ENCODE results near the gene PAPPA. TPM values are rescaled to one million over a fixed set of nuclear protein-coding genes. Genes with fewer than 3 reads are reported as not detected.

Gene PAPPA
- polyA plus RNA-seq (2013, experiment 1 of 2; ENCODE audit: insufficient read length): 57.9 TPM
- 101 TPM for polyA plus RNA-seq (2013, experiment 2 of 2; ENCODE audit: insufficient read length)

- DNase-seq: no peak
These were observed at the start of gene PAPPA for GRCh38 chr9:116153765-116154333. PAPPA (plus strand) TSS chr9:116153791; CDS start chr9:116154173, 382 bp downstream.

GRCh38 chr9:116103976-116104820, 49.4 kb upstream of the PAPPA start:
- DNase-seq: peak; percentile 75

- DNase-seq: peak; percentile 13
These were observed 41.4 kb upstream of the PAPPA start for GRCh38 chr9:116112236-116112635.

- peak; percentile 80 for DNase-seq
These were observed 37.7 kb upstream of the PAPPA start for GRCh38 chr9:116115761-116116353.

- no peak for DNase-seq
These were observed 37.2 kb upstream of the PAPPA start for GRCh38 chr9:116116393-116116792.

- DNase-seq: no peak
These were observed 30.4 kb upstream of the PAPPA start for GRCh38 chr9:116123171-116123570.

GRCh38 chr9:116124472-116125040, 29.0 kb upstream of the PAPPA start:
- DNase-seq: peak; percentile 51

- no peak for DNase-seq
These were observed 20.4 kb upstream of the PAPPA start for GRCh38 chr9:116133163-116133562.

- no peak for DNase-seq
These were observed 18.6 kb upstream of the PAPPA start for GRCh38 chr9:116134975-116135374.

- DNase-seq: no peak
These were observed 16.6 kb upstream of the PAPPA start for GRCh38 chr9:116137010-116137409.

- DNase-seq: no peak
These were observed 16.0 kb upstream of the PAPPA start for GRCh38 chr9:116137581-116137980.

- DNase-seq: no peak
These were observed 11.6 kb upstream of the PAPPA start for GRCh38 chr9:116141864-116142561.

GRCh38 chr9:116142706-116143492, 10.7 kb upstream of the PAPPA start:
- DNase-seq: no peak

- DNase-seq: peak; percentile 83
These were observed 9.6 kb upstream of the PAPPA start for GRCh38 chr9:116144038-116144437.

GRCh38 chr9:116144555-116144954, 9.0 kb upstream of the PAPPA start:
- no peak for DNase-seq

- DNase-seq: no peak
These were observed 8.6 kb upstream of the PAPPA start for GRCh38 chr9:116145036-116145435.

GRCh38 chr9:116147821-116148220, 5.8 kb upstream of the PAPPA start:
- DNase-seq: no peak

GRCh38 chr9:116149844-116150243, 3.7 kb upstream of the PAPPA start:
- DNase-seq: no peak

- DNase-seq: no peak
These were observed 2.4 kb upstream of the PAPPA start for GRCh38 chr9:116151199-116151598.

- DNase-seq: peak; percentile 96
These were observed 1.6 kb upstream of the PAPPA start for GRCh38 chr9:116151966-116152381.

GRCh38 chr9:116152390-116152789, 1.2 kb upstream of the PAPPA start:
- DNase-seq: no peak
